ENCODE results near the gene NR2C1.
"Not testable (repeated sequence)": the region's sequence is repeated elsewhere in the genome, so short reads cannot be mapped to it uniquely, and the experiment has no call there.

Gene NR2C1

GRCh38 chr12:95072900-95073697, at the start of gene NR2C1:
Gene NR2C1 (minus strand): TSS chr12:95073618. CDS start chr12:95067384, 6,234 bp downstream.
- peak; percentile 94 for DNase-seq (ENCODE audit: low read depth)

- peak; percentile 50 for DNase-seq (ENCODE audit: low read depth)
Measured at GRCh38 chr12:95118788-95119179, 45.4 kb upstream of the NR2C1 start.

GRCh38 chr12:95118138-95118787, 44.8 kb upstream of the NR2C1 start:
- peak; percentile 84 for DNase-seq (ENCODE audit: low read depth)

GRCh38 chr12:95117178-95117599, 43.8 kb upstream of the NR2C1 start:
- DNase-seq (ENCODE audit: low read depth): peak; percentile 68

- no peak for DNase-seq (ENCODE audit: low read depth)
Measured at GRCh38 chr12:95116773-95117172, 43.4 kb upstream of the NR2C1 start.

GRCh38 chr12:95116341-95116740, 42.9 kb upstream of the NR2C1 start:
- no peak for DNase-seq (ENCODE audit: low read depth)

GRCh38 chr12:95115641-95116040, 42.2 kb upstream of the NR2C1 start:
- DNase-seq (ENCODE audit: low read depth): no peak

- peak; percentile 61 for DNase-seq (ENCODE audit: low read depth)
Measured at GRCh38 chr12:95114766-95115405, 41.5 kb upstream of the NR2C1 start.

- DNase-seq (ENCODE audit: low read depth): peak; percentile 42
Measured at GRCh38 chr12:95107362-95107761, 33.9 kb upstream of the NR2C1 start.

- no peak for DNase-seq (ENCODE audit: low read depth)
Measured at GRCh38 chr12:95105540-95105939, 32.1 kb upstream of the NR2C1 start.

GRCh38 chr12:95104919-95105452, 31.6 kb upstream of the NR2C1 start:
- no peak for DNase-seq (ENCODE audit: low read depth)

- peak; percentile 93 for DNase-seq (ENCODE audit: low read depth)
Measured at GRCh38 chr12:95102916-95103671, 29.7 kb upstream of the NR2C1 start.

GRCh38 chr12:95101957-95102356, 28.5 kb upstream of the NR2C1 start:
- DNase-seq (ENCODE audit: low read depth): not testable (repeated sequence)

GRCh38 chr12:95100264-95101190, 27.1 kb upstream of the NR2C1 start:
- no peak for DNase-seq (ENCODE audit: low read depth)

GRCh38 chr12:95099270-95099790, 25.9 kb upstream of the NR2C1 start:
- no peak for DNase-seq (ENCODE audit: low read depth)

GRCh38 chr12:95096852-95097251, 23.4 kb upstream of the NR2C1 start:
- peak; percentile 65 for DNase-seq (ENCODE audit: low read depth)

- DNase-seq (ENCODE audit: low read depth): no peak
Measured at GRCh38 chr12:95096378-95096777, 23.0 kb upstream of the NR2C1 start.

GRCh38 chr12:95095866-95096265, 22.4 kb upstream of the NR2C1 start:
- not testable (repeated sequence) for DNase-seq (ENCODE audit: low read depth)

- no peak for DNase-seq (ENCODE audit: low read depth)
Measured at GRCh38 chr12:95089462-95089861, 16.0 kb upstream of the NR2C1 start.

- no peak for DNase-seq (ENCODE audit: low read depth)
Measured at GRCh38 chr12:95088379-95088778, 15.0 kb upstream of the NR2C1 start.

- DNase-seq (ENCODE audit: low read depth): no peak
Measured at GRCh38 chr12:95085612-95086011, 12.2 kb upstream of the NR2C1 start.
